Effector CD8-positive, alpha-beta T cell (primary cell): ENCODE data around the gene ACVR2A.

Experiments used
- DNase-seq: peaks from one replicate; lab custom pipeline; 2025; lab: John Stamatoyannopoulos, UW

The ACVR2A gene

DNA sequence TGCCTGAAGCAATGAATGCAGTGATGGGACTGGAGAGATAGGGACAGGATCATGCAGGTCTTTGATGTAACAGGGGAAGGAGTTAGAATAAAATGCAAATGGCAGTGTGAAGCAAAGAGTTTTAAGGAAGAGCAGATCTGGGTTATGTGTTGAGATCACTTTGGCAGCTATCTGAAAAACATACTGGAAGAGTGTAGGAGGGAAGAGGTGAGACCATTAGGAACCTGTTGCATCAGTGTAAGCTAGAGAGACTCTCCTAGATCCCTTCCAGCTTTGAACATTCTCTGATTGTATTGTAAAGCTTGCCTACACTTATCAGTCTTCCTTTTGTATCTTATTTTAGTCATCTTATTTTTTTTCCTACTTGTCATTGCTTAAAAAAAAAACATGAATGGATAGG lies 10.5 kb downstream of the ACVR2A start:
- no peak for DNase-seq

DNA sequence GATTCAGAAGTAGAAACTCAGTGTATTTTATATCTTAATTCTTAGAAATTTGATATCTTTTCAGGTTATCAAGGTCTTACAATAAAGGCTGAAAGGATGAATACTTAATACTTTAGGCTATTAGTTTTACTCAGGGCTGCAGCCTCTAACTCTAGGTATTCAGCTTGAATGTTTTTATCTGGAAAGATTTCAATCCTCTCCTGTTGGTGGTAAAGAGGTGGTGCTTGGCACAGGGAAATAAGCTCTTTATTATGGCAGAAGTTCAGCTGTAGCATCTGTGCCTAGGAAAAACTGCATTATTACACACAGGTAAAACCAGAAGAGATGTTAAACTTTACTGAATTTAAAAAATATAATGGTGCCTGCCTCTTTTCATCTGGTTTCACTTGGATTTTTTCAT lies 11.1 kb downstream of the ACVR2A start:
- DNase-seq: no peak

DNA sequence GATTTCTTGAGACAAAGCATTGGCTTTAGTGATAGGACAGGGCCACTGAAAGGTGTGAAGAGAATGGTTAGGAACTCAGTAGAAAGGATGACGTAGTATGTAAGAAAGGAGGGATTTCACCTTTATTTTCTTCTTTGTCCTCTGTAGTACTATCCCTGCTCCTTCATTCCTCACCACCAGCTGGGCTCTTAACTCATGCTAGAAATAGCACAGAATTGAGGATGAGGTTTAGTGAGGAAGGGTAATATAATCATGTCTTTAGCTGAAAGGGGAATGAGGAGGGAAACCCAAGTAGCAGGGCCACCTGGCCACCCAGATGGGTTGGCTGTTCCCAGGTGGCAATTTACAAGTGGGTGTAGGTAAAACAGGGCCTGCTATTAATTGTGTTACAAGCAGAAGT lies 15.2 kb downstream of the ACVR2A start:
- DNase-seq: no peak

DNA sequence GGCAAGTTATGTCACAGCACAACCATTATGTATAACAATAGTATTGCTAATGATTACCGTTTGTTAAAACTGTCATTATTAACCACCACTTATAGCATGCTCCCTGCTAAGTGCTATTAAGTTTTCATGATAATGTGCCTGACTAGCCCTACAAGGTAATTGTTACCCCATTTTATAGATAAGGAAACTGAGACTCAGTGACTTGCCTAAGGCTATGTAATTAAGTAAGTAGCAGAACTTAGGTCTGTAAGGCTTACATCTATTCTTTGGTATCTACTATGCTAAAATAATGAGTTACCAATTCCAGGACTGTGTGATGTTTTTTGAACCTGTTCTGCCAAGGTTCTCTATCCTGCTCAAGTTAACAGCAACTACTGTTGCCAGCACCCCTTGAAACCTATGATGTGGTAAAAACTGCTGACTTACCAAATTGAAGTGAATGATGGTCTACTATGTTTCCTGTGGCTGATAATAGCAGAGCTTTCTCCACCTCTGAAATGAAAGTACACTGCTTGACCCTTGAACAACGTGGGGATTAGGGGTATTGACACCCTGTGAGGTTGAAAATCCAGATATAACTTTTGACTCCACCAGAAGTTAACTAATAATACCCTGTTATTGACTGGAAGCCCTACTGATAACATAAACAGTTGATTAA lies 18.2 kb downstream of the ACVR2A start:
- DNase-seq: no peak

DNA sequence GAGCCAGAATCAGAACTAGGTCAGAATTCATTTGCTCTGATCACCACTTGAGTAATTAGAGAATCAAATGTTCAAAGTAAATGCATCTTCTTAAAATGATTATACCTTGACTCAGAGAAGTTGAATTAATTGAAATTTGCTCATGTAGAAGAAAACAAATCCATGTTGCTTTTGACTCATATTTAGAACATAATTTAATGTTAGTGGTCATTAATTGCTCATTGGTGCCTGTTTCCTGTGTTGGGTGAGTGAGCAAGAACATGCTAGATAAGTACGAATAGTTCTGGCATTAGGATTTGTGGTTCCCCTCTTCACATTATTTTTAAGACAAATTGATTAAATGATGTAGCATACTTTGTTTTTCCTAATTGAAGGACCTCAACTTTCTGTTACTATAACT lies 19.0 kb downstream of the ACVR2A start:
- DNase-seq: no peak

DNA sequence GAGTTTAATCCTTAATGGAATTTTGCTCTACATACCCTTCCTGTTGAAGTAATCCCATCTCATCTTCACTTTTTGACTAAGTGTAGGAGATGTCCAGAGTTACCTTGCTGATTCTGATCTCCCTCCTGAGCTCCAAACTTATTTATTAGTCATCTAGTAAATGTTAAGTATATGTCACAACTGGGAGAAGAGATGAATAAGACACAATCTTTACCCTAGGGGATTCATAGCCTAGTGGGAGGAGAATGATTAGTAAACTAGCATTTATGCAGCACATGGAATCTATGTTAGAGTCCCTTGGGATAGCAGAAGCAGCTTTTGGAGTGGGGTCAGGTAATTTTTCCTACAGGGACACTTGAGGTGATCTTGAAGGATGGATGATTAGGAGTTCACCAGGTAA lies 20.7 kb downstream of the ACVR2A start:
- DNase-seq: no peak

DNA sequence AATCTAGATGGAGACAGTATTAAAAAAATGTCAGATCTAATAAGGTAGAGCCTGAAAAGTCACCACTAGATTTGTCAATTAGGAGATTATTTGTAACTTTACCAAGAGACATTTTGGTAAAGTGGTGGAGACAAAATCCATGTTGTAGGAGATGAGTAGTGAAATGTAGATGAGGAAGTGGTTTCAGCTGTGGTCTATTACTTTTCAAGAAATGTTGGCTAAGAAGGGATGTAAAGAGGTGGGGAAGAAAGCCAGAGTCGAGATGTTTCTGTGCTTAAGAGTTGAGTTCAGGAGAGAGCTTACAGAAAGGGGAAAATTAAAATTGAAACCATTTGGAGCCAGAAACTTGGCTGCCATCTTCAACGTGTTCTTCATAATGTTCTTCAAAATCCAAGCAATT lies 22.2 kb downstream of the ACVR2A start:
- DNase-seq: no peak

DNA sequence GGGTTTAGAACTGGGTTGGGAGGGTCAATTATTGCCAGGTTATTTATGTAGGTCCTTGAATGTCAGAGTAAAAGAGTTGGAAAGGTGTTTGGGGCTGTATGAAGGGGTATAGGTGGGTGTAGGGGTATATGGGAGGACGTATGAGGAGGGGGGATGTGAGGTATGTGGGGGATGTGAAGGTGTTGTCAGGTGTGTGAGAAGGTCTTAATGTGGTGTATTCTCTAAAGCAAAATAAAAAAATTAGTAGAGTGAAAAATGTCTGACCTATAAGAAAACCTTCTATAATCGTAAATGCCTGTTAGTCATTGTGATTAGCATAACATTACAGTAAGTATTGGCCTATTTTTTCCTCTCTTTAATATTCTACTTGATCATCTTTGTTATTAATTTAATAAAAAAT lies 25.1 kb downstream of the ACVR2A start:
- no peak for DNase-seq

DNA sequence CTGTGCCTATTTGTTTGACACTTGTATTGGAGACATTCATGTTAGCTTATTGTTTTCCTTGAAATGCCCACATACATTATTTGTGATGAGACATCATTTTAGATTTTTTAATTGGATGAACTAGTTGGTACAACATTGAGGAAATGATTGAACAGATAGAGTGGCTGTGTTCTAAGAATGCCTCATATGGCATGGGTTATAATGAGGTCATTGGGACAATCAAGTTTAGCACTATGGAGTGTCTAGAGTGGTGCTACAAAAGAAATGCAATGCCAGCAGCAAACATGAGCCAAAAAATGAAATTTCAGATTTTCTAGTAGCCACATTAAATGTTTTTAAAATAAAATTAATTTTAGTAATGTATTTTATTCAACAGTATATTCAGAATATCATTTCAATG lies 28.1 kb downstream of the ACVR2A start:
- no peak for DNase-seq

DNA sequence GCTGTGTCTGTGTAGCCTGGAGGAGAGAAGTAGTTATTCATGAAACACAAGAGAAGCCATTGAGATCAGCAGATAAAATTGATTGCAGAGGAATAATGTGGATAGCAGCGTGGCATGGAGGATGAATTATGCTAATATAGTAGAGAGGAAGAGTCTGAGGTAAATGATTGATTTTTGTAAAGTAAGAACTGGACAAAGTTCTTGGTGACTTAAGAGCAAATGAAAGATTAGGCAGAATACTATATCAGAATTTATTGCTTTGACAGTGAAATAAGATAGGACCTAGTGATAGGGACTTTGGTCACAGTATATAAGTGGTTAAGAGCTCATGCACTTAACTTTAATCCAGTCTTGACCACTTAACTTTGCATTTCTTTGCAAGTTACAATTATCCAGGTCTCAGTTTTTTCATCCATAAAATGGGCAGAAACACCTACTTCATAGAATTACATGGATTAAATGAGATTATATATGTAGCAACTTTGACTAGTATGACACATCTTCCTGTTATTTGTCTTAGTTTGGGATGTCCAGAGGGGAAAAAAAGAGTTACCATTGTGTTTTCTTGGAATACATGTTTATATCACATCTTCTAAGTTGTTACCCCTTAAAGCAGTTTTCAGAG lies 29.1 kb downstream of the ACVR2A start:
- no peak for DNase-seq

DNA sequence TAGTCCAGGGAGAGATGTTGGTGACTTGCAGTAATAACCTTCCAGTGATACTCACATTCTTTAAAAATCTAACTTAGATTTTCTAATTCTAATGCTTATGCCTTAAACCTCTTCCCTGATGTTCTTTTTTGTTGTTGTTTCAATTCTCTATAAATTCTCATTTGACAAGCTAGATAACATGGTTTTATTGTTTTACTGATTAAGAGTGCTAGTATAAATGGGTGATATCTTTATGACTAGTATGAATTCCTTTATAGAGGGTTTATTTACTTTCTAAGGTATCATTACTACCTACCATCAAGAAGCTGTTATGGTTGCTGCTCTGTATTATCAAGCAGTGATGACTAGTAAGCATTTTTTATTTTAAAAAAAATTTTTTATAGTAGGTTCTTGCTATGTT lies 35.0 kb downstream of the ACVR2A start:
- DNase-seq: no peak

DNA sequence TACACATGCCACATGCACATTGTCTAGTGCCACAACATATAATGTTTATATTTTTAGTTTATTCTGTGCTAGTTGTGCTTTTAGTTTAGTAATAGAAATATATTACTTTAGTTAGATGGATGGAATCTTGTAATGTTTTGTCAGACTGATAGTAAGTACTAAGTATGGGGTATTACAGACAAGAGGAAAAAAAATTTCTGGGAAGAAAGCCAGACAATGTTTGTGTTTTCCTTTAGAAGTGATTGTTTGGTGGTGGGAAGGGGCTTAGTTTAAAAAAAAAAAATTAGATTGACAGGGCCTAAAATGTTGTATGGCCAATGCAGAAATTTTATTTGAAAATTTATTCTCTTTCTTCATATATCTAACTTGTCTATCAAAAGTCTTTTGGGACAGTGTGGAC lies 37.8 kb downstream of the ACVR2A start:
- DNase-seq: no peak

DNA sequence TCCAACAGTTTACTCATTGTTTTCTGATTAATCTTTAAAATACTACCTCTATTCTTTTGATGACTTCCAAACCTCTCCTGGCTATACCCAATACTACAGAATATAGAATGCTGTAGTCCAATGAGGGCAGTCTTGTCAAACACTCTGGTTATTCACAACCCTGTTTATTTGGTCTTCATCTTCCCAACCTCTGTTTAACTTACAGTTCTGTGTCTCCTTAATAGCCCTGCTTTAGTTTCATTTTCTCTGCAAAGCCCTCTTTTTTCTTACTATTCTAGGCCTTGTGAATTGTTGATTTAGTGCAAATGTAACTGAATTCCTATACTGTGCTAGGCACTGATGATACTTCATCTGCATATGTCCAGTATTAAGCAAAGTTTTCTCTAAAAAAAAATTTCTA lies 40.0 kb downstream of the ACVR2A start:
- DNase-seq: no peak

DNA sequence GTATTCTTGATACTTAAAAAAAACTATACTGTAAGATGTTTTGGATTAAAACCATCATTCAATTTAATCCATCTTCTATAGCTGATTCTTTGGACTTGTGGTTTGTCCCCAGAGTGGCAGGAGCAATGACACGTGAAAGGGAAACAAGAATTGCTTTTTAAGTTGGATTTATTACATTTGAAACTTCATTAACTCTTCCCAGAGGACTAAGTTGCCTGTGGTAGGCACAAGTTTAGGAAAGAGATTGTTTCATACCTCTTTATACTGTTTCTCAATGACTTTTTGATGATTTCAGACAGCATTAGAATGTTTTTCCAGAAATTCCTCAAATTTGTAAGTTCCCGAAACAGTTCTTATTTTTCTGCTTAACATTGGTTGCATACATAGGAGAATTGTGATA lies 41.3 kb downstream of the ACVR2A start:
- DNase-seq: no peak

DNA sequence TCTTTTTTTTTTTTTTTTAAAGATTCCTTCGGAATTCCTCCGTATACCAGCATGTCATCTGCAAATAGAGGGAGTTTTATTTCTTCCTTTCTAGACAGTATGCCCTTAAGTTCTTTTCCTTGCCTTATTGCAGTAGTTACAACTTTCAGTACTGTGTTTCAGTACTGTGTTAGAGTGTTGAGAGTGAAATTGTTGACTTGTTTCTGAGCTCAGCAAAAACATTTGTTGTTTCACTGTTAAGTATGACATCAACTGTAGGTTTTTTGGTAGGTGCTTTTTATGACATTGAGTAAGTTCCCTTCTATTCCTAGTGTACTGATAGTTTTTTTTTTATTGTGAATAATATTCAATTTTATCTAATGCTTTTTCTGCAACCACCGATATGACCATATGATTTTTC lies 43.9 kb downstream of the ACVR2A start:
- no peak for DNase-seq

DNA sequence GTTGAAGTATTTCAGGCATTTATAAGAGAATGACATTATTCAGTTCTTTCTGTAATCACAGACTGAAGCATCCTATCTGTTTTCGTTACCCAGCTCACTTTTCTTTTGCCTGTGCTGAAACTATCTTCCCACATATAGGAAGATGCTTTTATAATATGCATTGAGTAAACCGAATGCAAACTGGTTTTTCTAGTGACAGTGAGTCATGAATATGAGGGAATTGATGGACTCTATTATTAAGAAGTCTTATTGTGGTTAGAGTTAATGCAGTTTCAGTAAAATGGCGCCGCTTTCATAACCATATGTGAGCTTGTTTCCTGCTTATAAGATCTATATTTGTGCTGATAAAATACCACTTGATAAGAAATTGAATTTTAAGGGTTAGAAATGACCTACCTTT lies 59.2 kb downstream of the ACVR2A start:
- DNase-seq: no peak

DNA sequence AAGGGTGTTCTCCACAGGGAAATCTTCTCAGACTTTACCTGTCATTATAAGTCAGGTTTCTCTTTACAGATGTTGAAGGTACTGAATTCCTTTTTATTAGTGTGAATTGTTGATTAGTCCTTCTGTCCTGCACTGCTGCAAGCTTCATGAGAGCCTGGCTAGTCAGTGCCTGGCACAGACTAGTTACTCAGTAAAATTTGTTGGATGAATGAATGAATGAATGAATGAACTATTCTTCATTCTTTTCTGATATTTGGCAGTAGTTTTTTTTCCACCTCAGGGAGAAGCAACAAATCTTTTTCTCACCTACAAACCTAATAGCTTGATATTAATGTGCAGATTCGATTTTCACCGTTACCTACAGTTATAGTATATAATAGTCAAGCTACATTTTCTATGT lies 64.3 kb downstream of the ACVR2A start:
- no peak for DNase-seq

DNA sequence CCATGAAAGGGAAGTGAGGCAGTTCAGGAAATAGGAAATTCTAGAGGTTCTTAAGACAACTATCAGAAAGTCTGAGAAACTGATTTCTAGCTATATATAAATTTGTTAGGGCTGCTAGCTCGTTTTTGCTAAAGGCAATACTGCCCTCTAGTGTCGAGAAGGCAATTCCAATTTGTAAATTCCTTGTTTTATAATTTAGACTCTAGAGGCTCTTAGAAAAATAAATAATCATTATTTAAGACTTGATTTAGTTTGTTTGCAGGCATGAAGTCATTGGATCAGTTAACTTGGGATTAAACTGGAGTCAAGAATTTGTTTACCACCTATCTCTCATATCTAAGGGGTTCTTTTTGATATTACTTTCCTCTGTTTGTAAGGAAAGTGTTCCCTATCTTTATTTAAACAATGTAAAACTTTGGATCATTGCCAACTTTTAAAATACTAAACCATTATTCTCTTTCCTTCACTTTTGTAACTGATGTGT lies 66.2 kb downstream of the ACVR2A start:
- no peak for DNase-seq

DNA sequence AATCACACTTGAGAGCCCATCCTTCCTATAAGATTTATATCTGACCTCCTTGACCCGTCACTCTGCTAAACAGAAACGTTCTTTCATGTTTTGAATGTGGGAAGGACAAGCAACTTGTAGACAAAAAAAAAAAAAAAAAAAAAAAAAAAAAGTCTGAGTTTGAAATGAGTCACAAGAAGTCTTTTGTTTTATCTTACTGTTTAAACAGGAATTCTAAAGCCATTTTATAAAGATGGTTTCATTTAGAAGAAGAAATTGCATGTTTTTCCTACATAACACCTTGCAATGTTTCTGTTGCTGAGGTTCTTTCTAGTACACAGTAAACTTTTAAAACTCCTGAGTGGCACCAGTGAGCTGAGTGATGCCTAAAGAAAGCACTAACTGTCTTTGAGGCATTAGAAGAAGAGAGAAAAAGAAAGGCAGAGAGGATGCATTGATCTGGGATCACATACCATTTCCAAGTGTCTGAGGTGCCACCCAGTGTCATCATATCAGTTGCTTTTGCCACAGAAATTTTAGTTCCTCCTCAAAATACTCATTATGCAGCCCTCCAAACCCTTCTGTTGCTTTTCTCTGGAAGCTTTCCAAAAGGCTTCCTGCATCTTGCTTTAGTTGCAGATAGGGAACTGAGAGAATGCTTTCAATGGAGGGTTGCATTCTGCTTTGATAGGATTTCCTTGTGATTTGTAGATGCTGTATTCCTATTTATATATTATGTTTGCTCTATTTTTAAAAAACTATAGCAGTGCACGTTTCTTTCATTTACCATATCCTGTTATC lies 69.1 kb downstream of the ACVR2A start:
- DNase-seq: no peak

DNA sequence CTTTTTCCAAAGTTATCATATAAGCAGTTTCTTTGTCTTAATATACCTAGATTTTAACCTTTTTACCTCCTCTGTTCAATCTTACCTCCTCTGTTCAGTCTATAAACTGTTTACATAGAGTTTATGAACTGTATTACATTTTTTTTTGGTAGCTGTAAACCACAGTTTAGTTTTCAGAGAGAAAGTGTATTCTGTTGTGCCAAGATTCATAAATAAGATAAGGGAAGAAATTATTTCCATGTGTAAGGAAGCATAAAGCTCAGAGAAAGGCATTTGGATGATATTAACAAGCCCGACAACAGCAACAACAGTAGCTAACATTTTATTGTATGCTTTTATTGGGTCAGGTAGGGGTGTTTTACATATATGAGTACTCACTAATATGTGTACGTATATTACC lies 71.2 kb downstream of the ACVR2A start:
- no peak for DNase-seq

DNA sequence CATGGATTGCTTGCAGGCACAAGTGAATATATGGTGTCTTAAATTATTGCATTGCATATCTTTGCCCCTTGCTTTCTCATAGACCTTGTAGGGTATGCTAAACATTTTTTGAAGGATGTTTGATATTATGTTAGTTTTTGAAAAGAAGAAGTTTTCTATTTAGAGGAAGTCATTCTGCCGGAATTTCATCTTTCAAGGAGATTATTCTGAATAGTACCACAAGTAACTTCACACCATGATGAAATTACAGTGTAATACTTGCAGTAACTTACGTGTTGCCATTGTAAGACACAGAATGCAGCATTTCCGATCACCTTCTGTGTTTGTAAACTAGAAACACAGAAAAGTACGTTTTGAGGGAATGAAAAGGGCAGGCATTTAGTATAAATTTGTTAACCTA lies 71.9 kb downstream of the ACVR2A start:
- DNase-seq: no peak

DNA sequence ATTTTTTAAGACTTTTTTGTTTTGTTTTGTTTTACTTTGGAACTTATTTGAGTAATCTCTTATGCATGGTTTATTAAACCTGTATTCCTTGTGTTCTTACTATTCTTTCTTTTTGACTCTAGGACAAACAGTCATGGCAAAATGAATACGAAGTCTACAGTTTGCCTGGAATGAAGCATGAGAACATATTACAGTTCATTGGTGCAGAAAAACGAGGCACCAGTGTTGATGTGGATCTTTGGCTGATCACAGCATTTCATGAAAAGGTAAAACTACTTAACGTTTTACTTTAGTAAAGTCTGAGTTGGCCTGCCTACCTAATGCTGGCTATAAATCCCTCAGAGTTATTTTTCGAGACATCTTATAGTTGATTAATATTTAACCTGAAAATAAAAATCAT lies 72.3 kb downstream of the ACVR2A start:
- DNase-seq: no peak

DNA sequence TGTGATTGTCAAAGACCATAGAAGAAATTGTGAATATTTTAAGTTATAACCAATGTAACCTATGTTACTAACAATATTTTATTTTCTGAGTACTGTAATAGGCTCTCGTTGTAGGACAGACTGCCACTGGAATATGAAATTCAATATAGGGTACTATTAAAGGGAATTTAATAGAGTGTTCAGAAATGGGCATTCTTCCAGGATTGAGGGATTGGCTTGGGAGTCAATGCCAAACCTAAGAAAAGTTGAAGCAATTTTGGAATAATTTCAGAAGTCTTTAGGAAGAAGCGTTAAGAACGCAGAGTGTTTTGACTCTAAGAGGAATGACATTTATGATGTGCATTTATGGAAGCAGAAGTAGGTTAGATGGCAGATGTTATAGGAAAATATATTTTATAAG lies 79.0 kb downstream of the ACVR2A start:
- no peak for DNase-seq
